Esophagus muscularis mucosa (tissue), 3 donors: ENCODE results near the gene PIWIL1.

Experiments
- CTCF ChIP-seq, 3 experiments: fragments of 200-600 bp in 2 of 3; fragments of 450-650 bp in 1 of 3; sonication (generic) in 2 of 3; IDR thresholded peaks; one replicate each; pipeline ENCODE4 v1.5.1; 2017 to 2019; ENCODE audit warnings: antibody characterized with exemption in 3 of 3, mild to moderate bottlenecking in 2 of 3, moderate library complexity in 1 of 3
- POLR2A ChIP-seq: fragments of 450-650 bp; IDR thresholded peaks from one replicate; pipeline ENCODE4 v1.6.1; 2017; ENCODE audit warnings: antibody characterized with exemption, moderate library complexity, mild to moderate bottlenecking, low read depth

GRCh38 chr12:130366159-130366558, 28.5 kb downstream of the PIWIL1 start:
- TF ChIP-seq CTCF (IDR thresholded peaks at IDR 0.05), result no peak
- no peak for TF ChIP-seq POLR2A
